GM19238 (cell line): ENCODE measurements around the gene DOCK9.

ENCODE experiments used
- DNase-seq: peaks from one replicate; pipeline ENCODE4 v3.0.0; 2011; ENCODE audit warnings: low spot score; ENCODE audit not compliant: insufficient read length

Gene DOCK9

GRCh38 chr13:98976338-98976737 is 1.5 kb downstream of the DOCK9 start:
- DNase-seq, result no peak

- DNase-seq, result no peak
These were observed 2.0 kb downstream of the DOCK9 start for GRCh38 chr13:98975822-98976261.

GRCh38 chr13:98974053-98974452 is 3.8 kb downstream of the DOCK9 start:
- no peak for DNase-seq

- no peak for DNase-seq
These were observed 5.2 kb downstream of the DOCK9 start for GRCh38 chr13:98972627-98973026.

- DNase-seq, result no peak
These were observed 5.8 kb downstream of the DOCK9 start for GRCh38 chr13:98972059-98972458.

- DNase-seq, result no peak
These were observed 7.5 kb downstream of the DOCK9 start for GRCh38 chr13:98970330-98970729.

GRCh38 chr13:98967491-98967890 is 10.4 kb downstream of the DOCK9 start:
- no peak for DNase-seq

GRCh38 chr13:98966019-98966418 is 11.8 kb downstream of the DOCK9 start:
- no peak for DNase-seq

GRCh38 chr13:98965325-98965724 is 12.5 kb downstream of the DOCK9 start:
- DNase-seq, result no peak

- no peak for DNase-seq
These were observed 13.9 kb downstream of the DOCK9 start for GRCh38 chr13:98963917-98964316.

GRCh38 chr13:98962901-98963590 is 14.8 kb downstream of the DOCK9 start:
- DNase-seq, result no peak

- DNase-seq, result no peak
These were observed 16.3 kb downstream of the DOCK9 start for GRCh38 chr13:98961503-98962105.

- DNase-seq, result no peak
These were observed 17.0 kb downstream of the DOCK9 start for GRCh38 chr13:98960606-98961502.

GRCh38 chr13:98959786-98960605 is 17.9 kb downstream of the DOCK9 start:
- DNase-seq, result no peak

- DNase-seq, result no peak
These were observed 18.6 kb downstream of the DOCK9 start for GRCh38 chr13:98959291-98959690.

- DNase-seq, result no peak
These were observed 19.4 kb downstream of the DOCK9 start for GRCh38 chr13:98958443-98958794.

GRCh38 chr13:98957731-98958442 is 20.0 kb downstream of the DOCK9 start:
- DNase-seq, result no peak

GRCh38 chr13:98955336-98955735 is 22.5 kb downstream of the DOCK9 start:
- no peak for DNase-seq

- DNase-seq, result no peak
These were observed 23.6 kb downstream of the DOCK9 start for GRCh38 chr13:98954313-98954712.

- no peak for DNase-seq
These were observed 26.6 kb downstream of the DOCK9 start for GRCh38 chr13:98951266-98951665.

GRCh38 chr13:98950705-98951104 is 27.2 kb downstream of the DOCK9 start:
- DNase-seq, result no peak
